Natural killer cell (primary cell): ENCODE data around the gene KLF3. TPM values are rescaled to one million over a fixed set of nuclear protein-coding genes. Genes with fewer than 3 reads are reported as not detected.

Experiments used
- ATAC-seq, 3 donors: fragments of 150-1000 bp in 2 of 3; fragments of 200-7000 bp in 1 of 3; cut with Tn5 transposase; 1 replicate in 1 of 3; 2 replicates in 2 of 3; pipeline ENCODE4 v1.10.0; 2021; ENCODE audit warnings: mild to moderate bottlenecking in 2 of 3, moderate library complexity in 2 of 3
- DNase-seq, 2 donors: peaks; one replicate each; pipeline versions ENCODE4 v3.0.0 to v3.0.0-alpha.2; 2013 to 2021; ENCODE audit warnings: mixed read lengths in 1 of 2
- H3K27ac ChIP-seq: one replicate; pipeline ENCODE4 v1.5.1; 2013; ENCODE audit warnings: mild to moderate bottlenecking, low read length
- H3K27me3 ChIP-seq: one replicate; pipeline ENCODE4 v1.6.1; 2013; ENCODE audit warnings: low read length; ENCODE audit not compliant: control insufficient read depth, insufficient read depth
- H3K36me3 ChIP-seq: one replicate; pipeline ENCODE4 v1.6.1; 2013; ENCODE audit warnings: low read length; ENCODE audit not compliant: control insufficient read depth, insufficient read depth
- H3K4me1 ChIP-seq: one replicate; pipeline ENCODE4 v1.6.1; 2013; ENCODE audit warnings: low read length; ENCODE audit not compliant: control insufficient read depth, insufficient read depth
- H3K4me3 ChIP-seq: one replicate; pipeline ENCODE4 v1.5.1; 2013; ENCODE audit warnings: low read length
- H3K9me3 ChIP-seq: one replicate; pipeline ENCODE4 v1.6.1; 2013; ENCODE audit warnings: low read length; ENCODE audit not compliant: control insufficient read depth, insufficient read depth
- H3K27ac Mint-ChIP-seq, 2 donors: one replicate each; pipeline ENCODE4 v1.8.0; 2022; ENCODE audit warnings: mild to moderate bottlenecking in 2 of 2, mixed read lengths in 2 of 2, moderate library complexity in 1 of 2
- H3K27me3 Mint-ChIP-seq, 2 donors: one replicate each; pipeline ENCODE4 v1.8.0; 2022; ENCODE audit warnings: low read depth in 2 of 2, mixed read lengths in 2 of 2
- H3K36me3 Mint-ChIP-seq: one replicate; pipeline ENCODE4 v1.8.0; 2022; ENCODE audit warnings: mixed read lengths
- H3K4me1 Mint-ChIP-seq, 2 donors: one replicate each; pipeline ENCODE4 v1.8.0; 2022; ENCODE audit warnings: mixed read lengths in 2 of 2
- H3K4me3 Mint-ChIP-seq: one replicate; pipeline ENCODE4 v1.8.0; 2022; ENCODE audit warnings: mild to moderate bottlenecking, moderate library complexity, mixed read lengths
- H3K9me3 Mint-ChIP-seq, 2 donors: one replicate each; pipeline ENCODE4 v1.8.0; 2022; ENCODE audit warnings: mixed read lengths in 2 of 2
- CTCF ChIP-seq: fragments of 200-600 bp; IDR thresholded peaks from one replicate; pipeline ENCODE4 v1.8.0; 2022; ENCODE audit warnings: antibody characterized with exemption
- WGBS: methylation state at CpG from one replicate; pipeline ENCODE4 v1.1.7; 2013; ENCODE audit warnings: missing lambda C conversion rate; ENCODE audit not compliant: insufficient coverage; 5-methylcytosine and 5-hydroxymethylcytosine counted together
- intact Hi-C: fragments of 100-400 bp; cut with micrococcal nuclease; formaldehyde crosslinking; loops from one replicate; pipeline ENCODE4 v1.14.2; 2022
- total RNA-seq, 4 donors: library from RNA; stranded (reverse); fragments of 120-200 nt in 1 of 4; gene quantifications; one replicate each; pipeline versions ENCODE4 v1.2.3 to v1.2.4, GENCODE V29; 2013 to 2022

KLF3 gene
- total RNA-seq, 3 donors from 2014 or later (not counting 1 experiment from before 2014, with no cell fraction given), result 109 to 114 (median 112) TPM

- no peak for TF ChIP-seq CTCF
- Mint-ChIP-seq H3K4me3 (no peak overlapping the region), H3K27ac (peak overlapping the region; percentile 67 to 70), H3K36me3 (peaks cover 48% of the 10 kb centered on the region), H3K9me3 (no peaks in the 10 kb centered on the region), H3K27me3 (no peaks in the 10 kb centered on the region), H3K4me1 (peaks cover 24 to 27% of the 10 kb centered on the region in 2 donors)
- DNase-seq (no peak), ATAC-seq (no peak)
- intact Hi-C loops, result no loop called here
- no peaks in the 10 kb centered on the region for H3K27me3 ChIP-seq
- no peak overlapping the region for H3K27ac ChIP-seq
- no peaks in the 10 kb centered on the region for H3K4me1 ChIP-seq
- no peaks in the 10 kb centered on the region for H3K9me3 ChIP-seq
- H3K4me3 ChIP-seq, result no peak overlapping the region
- no CpG with 5 or more reads among the region's 1 CpG for WGBS
- peaks cover 61% of the 10 kb centered on the region for H3K36me3 ChIP-seq
These were observed 34.2 kb downstream of the KLF3 start for GRCh38 chr4:38698176-38698575.

- Mint-ChIP-seq H3K4me3 (no peak overlapping the region), H3K27ac (peak overlapping the region; percentile 27 to 67), H3K4me1 (peaks cover 18 to 28% of the 10 kb centered on the region in 2 donors), H3K36me3 (peaks cover 39% of the 10 kb centered on the region), H3K27me3 (no peaks in the 10 kb centered on the region), H3K9me3 (no peaks in the 10 kb centered on the region)
- ATAC-seq (no peak), DNase-seq (no peak)
- Histone ChIP-seq H3K36me3 (peaks cover 52% of the 10 kb centered on the region), H3K4me3 (no peak overlapping the region), H3K27ac (no peak overlapping the region), H3K27me3 (no peaks in the 10 kb centered on the region), H3K4me1 (no peaks in the 10 kb centered on the region), H3K9me3 (no peaks in the 10 kb centered on the region)
- no peak for TF ChIP-seq CTCF
- WGBS, result 89% methylated on average over 2 of the region's 2 CpGs
- intact Hi-C loops, result no loop called here
These were observed 35.1 kb downstream of the KLF3 start for GRCh38 chr4:38699112-38699511.

DNA sequence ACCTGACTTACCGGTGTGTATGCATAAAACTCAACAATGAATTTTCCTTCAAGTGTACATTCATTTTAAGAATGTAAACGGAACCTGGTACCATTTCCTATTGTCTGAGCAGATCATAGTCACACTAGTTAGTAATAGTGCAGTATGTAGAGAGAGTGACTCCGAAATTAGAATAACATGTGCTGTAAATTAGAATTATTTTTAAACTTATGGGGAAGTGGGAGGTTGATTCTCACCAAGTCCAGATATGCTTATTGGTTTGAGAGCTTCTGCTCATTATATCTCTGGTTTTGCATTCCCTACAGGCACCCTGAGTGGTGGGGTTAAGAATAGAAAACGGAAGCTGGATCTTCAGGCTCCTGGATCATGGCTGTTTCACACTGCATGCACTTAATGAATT is 39.6 kb downstream of the KLF3 start:
- no peak overlapping the region for H3K27ac ChIP-seq
- H3K27me3 Mint-ChIP-seq, result no peaks in the 10 kb centered on the region
- H3K4me3 Mint-ChIP-seq, result no peak overlapping the region
- DNase-seq (no peak), ATAC-seq (no peak)
- peaks cover 9 to 26% of the 10 kb centered on the region in 2 donors for H3K4me1 Mint-ChIP-seq
- no peak for TF ChIP-seq CTCF
- H3K9me3 ChIP-seq, result no peaks in the 10 kb centered on the region
- H3K9me3 Mint-ChIP-seq, result no peaks in the 10 kb centered on the region
- no peak overlapping the region for H3K27ac Mint-ChIP-seq
- H3K36me3 Mint-ChIP-seq, result peaks cover 7% of the 10 kb centered on the region
- H3K4me3 ChIP-seq, result no peak overlapping the region
- H3K27me3 ChIP-seq, result no peaks in the 10 kb centered on the region
- 67% methylated on average over 3 of the region's 4 CpGs for WGBS
- H3K36me3 ChIP-seq, result peaks cover 9% of the 10 kb centered on the region
- intact Hi-C loops, result no loop called here
- no peaks in the 10 kb centered on the region for H3K4me1 ChIP-seq

DNA sequence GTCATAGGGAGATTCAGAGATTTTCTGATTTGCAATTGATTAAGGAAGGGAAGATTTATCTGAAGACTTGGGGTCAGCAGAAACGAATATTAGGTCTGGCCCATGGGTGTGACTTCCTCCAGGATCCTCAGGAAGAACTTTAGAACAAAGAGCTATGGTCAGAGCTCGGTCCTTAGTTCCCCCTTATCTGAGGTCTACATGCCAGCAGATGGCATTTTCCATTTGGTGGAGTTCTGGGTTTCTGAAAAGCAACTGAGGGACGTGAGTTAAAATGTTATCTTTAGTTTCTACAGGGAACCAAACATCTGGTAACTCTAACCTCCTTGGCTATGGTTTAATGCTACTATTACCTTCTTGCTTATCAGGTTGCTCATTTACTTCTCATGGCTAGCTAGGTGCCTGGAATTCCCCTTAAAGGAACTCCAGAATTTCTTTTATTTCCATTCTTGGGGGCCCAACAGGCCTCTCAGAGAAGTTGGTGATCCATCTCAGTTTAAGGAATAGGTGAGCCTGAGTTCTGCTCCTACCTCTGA is 40.7 kb downstream of the KLF3 start:
- Mint-ChIP-seq H3K27me3 (no peaks in the 10 kb centered on the region), H3K9me3 (no peaks in the 10 kb centered on the region), H3K36me3 (no peaks in the 10 kb centered on the region), H3K4me1 (peaks cover 10 to 31% of the 10 kb centered on the region in 2 donors), H3K4me3 (no peak overlapping the region), H3K27ac (no peak overlapping the region)
- Histone ChIP-seq H3K4me1 (peaks cover 6% of the 10 kb centered on the region), H3K4me3 (no peak overlapping the region), H3K27me3 (no peaks in the 10 kb centered on the region), H3K9me3 (no peaks in the 10 kb centered on the region), H3K36me3 (peaks cover 2% of the 10 kb centered on the region), H3K27ac (no peak overlapping the region)
- 65% methylated on average over 3 of the region's 3 CpGs for WGBS
- ATAC-seq (no peak), DNase-seq (no peak)
- TF ChIP-seq CTCF, result no peak
- intact Hi-C loops, result no loop called here
